ENCODE data around the gene NUDT16L1. TPM values are rescaled to one million over a fixed set of nuclear protein-coding genes. Genes with fewer than 3 reads are reported as not detected.

NUDT16L1 gene
- polyA plus RNA-seq, 1 experiment = 25.2 TPM

- H3K9me3 ChIP-seq (ENCODE audit: control insufficient read depth, insufficient read depth, low read length) = no peaks in the 10 kb centered on the region
- H3K27ac ChIP-seq (ENCODE audit: low read depth, low read length) = no peak overlapping the region
- H3K4me3 ChIP-seq (ENCODE audit: low read depth, low read length) = no peak overlapping the region
- no peak for DNase-seq (ENCODE audit: low read depth, low spot score)
- POLR2A ChIA-PET = no interaction called here
- TF ChIP-seq CTCF (IDR thresholded peaks at IDR 0.05; ENCODE audit: low read depth, low read length) = no peak
- CTCF ChIA-PET = no interaction called here
- H3K27me3 ChIP-seq (ENCODE audit: control insufficient read depth, insufficient read depth, low read length) = no peaks in the 10 kb centered on the region
These were observed 7.8 kb downstream of the NUDT16L1 start for GRCh38 chr16:4700997-4701743.

- Histone ChIP-seq H3K27me3 (ENCODE audit: control insufficient read depth, insufficient read depth, low read length) (no peaks in the 10 kb centered on the region), H3K27ac (ENCODE audit: low read depth, low read length) (no peak overlapping the region), H3K9me3 (ENCODE audit: control insufficient read depth, insufficient read depth, low read length) (no peaks in the 10 kb centered on the region), H3K4me3 (ENCODE audit: low read depth, low read length) (no peak overlapping the region)
- TF ChIP-seq CTCF (IDR thresholded peaks at IDR 0.05; ENCODE audit: low read depth, low read length) = no peak
- POLR2A ChIA-PET = interaction anchor here (0.5 kb wide), 1 partner anchor 71 kb away, joined by 3 read pairs; no protein-coding TSS in a partner anchor
- DNase-seq (ENCODE audit: low read depth, low spot score) = no peak
- CTCF ChIA-PET = no interaction called here
These were observed 8.6 kb downstream of the NUDT16L1 start for GRCh38 chr16:4701791-4702465.

- ChIA-PET POLR2A (no interaction called here), CTCF (no interaction called here)
- DNase-seq (ENCODE audit: low read depth, low spot score) = no peak
These were observed 9.1 kb downstream of the NUDT16L1 start for GRCh38 chr16:4702466-4702808.

GRCh38 chr16:4703906-4704305, 10.5 kb downstream of the NUDT16L1 start:
- CTCF ChIA-PET = interaction anchor here (0.6 kb wide), 1 partner anchor 9 kb away, joined by 3 read pairs; no protein-coding TSS in a partner anchor

More at GRCh38 chr16:4702466-4702808, 9.1 kb downstream of the NUDT16L1 start:
- H3K27me3 ChIP-seq (ENCODE audit: control insufficient read depth, insufficient read depth, low read length) = no peaks in the 10 kb centered on the region
- no peak overlapping the region for H3K4me3 ChIP-seq (ENCODE audit: low read depth, low read length)
- no peaks in the 10 kb centered on the region for H3K9me3 ChIP-seq (ENCODE audit: control insufficient read depth, insufficient read depth, low read length)
- no peak for TF ChIP-seq CTCF (IDR thresholded peaks at IDR 0.05; ENCODE audit: low read depth, low read length)
- H3K27ac ChIP-seq (ENCODE audit: low read depth, low read length) = no peak overlapping the region

More at GRCh38 chr16:4703906-4704305, 10.5 kb downstream of the NUDT16L1 start:
- Histone ChIP-seq H3K9me3 (ENCODE audit: control insufficient read depth, insufficient read depth, low read length) (no peaks in the 10 kb centered on the region), H3K27me3 (ENCODE audit: control insufficient read depth, insufficient read depth, low read length) (no peaks in the 10 kb centered on the region), H3K4me3 (ENCODE audit: low read depth, low read length) (no peak overlapping the region), H3K27ac (ENCODE audit: low read depth, low read length) (no peak overlapping the region)
- DNase-seq (ENCODE audit: low read depth, low spot score) = no peak
- TF ChIP-seq CTCF (IDR thresholded peaks at IDR 0.05; ENCODE audit: low read depth, low read length) = no peak
- POLR2A ChIA-PET = no interaction called here
